ENCODE data around the gene CEP295NL.
"Not testable (repeated sequence)": the region's sequence is repeated elsewhere in the genome, so short reads cannot be mapped to it uniquely, and the experiment has no call there.

Gene CEP295NL

GRCh38 chr17:78929908-78930775 lies 27.1 kb upstream of the CEP295NL start:
- DNase-seq (ENCODE audit: low read depth) = no peak

GRCh38 chr17:78925662-78926555 lies 22.9 kb upstream of the CEP295NL start:
- no peak for DNase-seq (ENCODE audit: low read depth)

- DNase-seq (ENCODE audit: low read depth) = peak; percentile 43
Observed at GRCh38 chr17:78925234-78925633, 22.2 kb upstream of the CEP295NL start, which contains the start of gene TIMP2. Gene TIMP2 (minus strand): TSS chr17:78925387. CDS start chr17:78925088, 299 bp downstream.

- DNase-seq (ENCODE audit: low read depth) = no peak
Observed at GRCh38 chr17:78924481-78925151, 21.6 kb upstream of the CEP295NL start.

GRCh38 chr17:78923660-78924453 lies 20.9 kb upstream of the CEP295NL start:
- peak; percentile 34 for DNase-seq (ENCODE audit: low read depth)

- no peak for DNase-seq (ENCODE audit: low read depth)
Observed at GRCh38 chr17:78922816-78923498, 20.0 kb upstream of the CEP295NL start.

GRCh38 chr17:78921437-78921971 lies 18.5 kb upstream of the CEP295NL start:
- no peak for DNase-seq (ENCODE audit: low read depth)

GRCh38 chr17:78920528-78920927 lies 17.5 kb upstream of the CEP295NL start:
- no peak for DNase-seq (ENCODE audit: low read depth)

GRCh38 chr17:78919861-78920450 lies 17.0 kb upstream of the CEP295NL start:
- DNase-seq (ENCODE audit: low read depth) = no peak

GRCh38 chr17:78918979-78919378 lies 16.0 kb upstream of the CEP295NL start:
- DNase-seq (ENCODE audit: low read depth) = no peak

GRCh38 chr17:78917451-78918275 lies 14.7 kb upstream of the CEP295NL start:
- DNase-seq (ENCODE audit: low read depth) = no peak

GRCh38 chr17:78915872-78916632 lies 13.1 kb upstream of the CEP295NL start:
- no peak for DNase-seq (ENCODE audit: low read depth)

GRCh38 chr17:78913115-78913514 lies 10.1 kb upstream of the CEP295NL start:
- DNase-seq (ENCODE audit: low read depth) = no peak

- DNase-seq (ENCODE audit: low read depth) = no peak
Observed at GRCh38 chr17:78912082-78912481, 9.1 kb upstream of the CEP295NL start.

GRCh38 chr17:78911543-78911942 lies 8.5 kb upstream of the CEP295NL start:
- DNase-seq (ENCODE audit: low read depth) = not testable (repeated sequence)

- no peak for DNase-seq (ENCODE audit: low read depth)
Observed at GRCh38 chr17:78910497-78911284, 7.7 kb upstream of the CEP295NL start.

GRCh38 chr17:78908426-78908825 lies 5.4 kb upstream of the CEP295NL start:
- no peak for DNase-seq (ENCODE audit: low read depth)

- DNase-seq (ENCODE audit: low read depth) = no peak
Observed at GRCh38 chr17:78905541-78905940, 2.5 kb upstream of the CEP295NL start.

Data from activated T-cell treated with anti-CD3 and anti-CD28 coated beads for 48 hours (primary cell).